GM12891 (cell line): Measurements from ENCODE around the gene ABCB7.

Source experiments
- POLR2A ChIP-seq: IDR thresholded peaks from 2 replicates; pipeline ENCODE4 v1.6.1; 2011; ENCODE audit warnings: low read depth, low read length, control low read depth
- TAF1 ChIP-seq: IDR thresholded peaks from 2 replicates; pipeline ENCODE4 v1.6.1; 2011; ENCODE audit warnings: low read depth, low read length, control low read depth

DNA sequence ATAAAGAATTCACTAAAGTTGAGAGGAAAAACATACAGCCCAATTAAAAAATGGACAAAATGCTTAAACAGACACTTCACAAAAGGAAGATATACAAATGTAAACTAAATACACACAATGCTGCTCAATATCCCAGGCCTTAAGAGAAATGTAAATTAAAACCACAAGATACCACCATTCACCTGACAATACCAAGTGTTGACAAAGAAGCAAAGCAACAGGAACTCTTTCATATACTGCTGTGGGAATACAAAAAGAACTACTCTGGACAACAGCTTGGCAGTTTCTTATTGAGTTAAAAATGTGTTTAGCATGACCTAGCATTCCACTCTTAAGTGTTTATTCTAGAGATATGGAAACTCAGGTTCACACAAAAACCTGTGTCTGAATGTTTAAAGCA, 71.3 kb downstream of the ABCB7 start:
- TF ChIP-seq POLR2A (no peak), TAF1 (no peak)
